ENCODE results near the gene MKNK1. TPM values are rescaled to one million over a fixed set of nuclear protein-coding genes. Genes with fewer than 3 reads are reported as not detected.

MKNK1 gene
- total RNA-seq, 1 experiment from 2014 or later: 18.6 TPM

GRCh38 chr1:46613661-46614603, 9.9 kb upstream of the MKNK1 start:
- Mint-ChIP-seq H3K27ac (peak overlapping the region; percentile 80), H3K9me3 (no peaks in the 10 kb centered on the region), H3K27me3 (ENCODE audit: low read depth) (peaks cover 21% of the 10 kb centered on the region), H3K4me3 (peak overlapping the region; percentile 48), H3K4me1 (peaks cover 57% of the 10 kb centered on the region), H3K36me3 (peaks cover 3% of the 10 kb centered on the region; the same call in 1 of the 2 replicates)
- peak; percentile 65 for TF ChIP-seq ZNF423 (CRISPR knock-in tag; IDR thresholded peaks at IDR 0.05)
- TF ChIP-seq TP53 (CRISPR knock-in tag; IDR thresholded peaks at IDR 0.05): 0 out of 2 replicates have a peak, but pooled peaks have one; percentile 33
- no peak for TF ChIP-seq HMGA2 (CRISPR knock-in tag; IDR thresholded peaks at IDR 0.05)
- no peak for TF ChIP-seq ZNF281 (CRISPR knock-in tag; IDR thresholded peaks at IDR 0.05)
- ATAC-seq (peak; percentile 86), DNase-seq (ENCODE audit: low spot score) (peak; percentile 79)
- CTCF ChIA-PET: interaction anchor here (1.0 to 3.6 kb wide), 9 partner anchors 8 to 565 kb away, joined by 3 to 33 read pairs (median 4); partner anchors contain the start of gene MKNK1
- POLR2A ChIA-PET: interaction anchor here (0.6 to 2.3 kb wide), 3 partner anchors 9 to 106 kb away, joined by 3 to 14 read pairs (median 3); partner anchors contain the start of genes MKNK1 and TEX38

- DNase-seq (ENCODE audit: low spot score): no peak
- peaks cover 16% of the 10 kb centered on the region for H3K27me3 Mint-ChIP-seq (ENCODE audit: low read depth)
- H3K9me3 Mint-ChIP-seq: no peaks in the 10 kb centered on the region
- TF ChIP-seq ZBTB43 (CRISPR knock-in tag; IDR thresholded peaks at IDR 0.05) (no peak), ZNF219 (CRISPR knock-in tag; IDR thresholded peaks at IDR 0.05; ENCODE audit: borderline replicate concordance) (no peak), NFE2L1 (CRISPR knock-in tag; IDR thresholded peaks at IDR 0.05) (no peak), CDX4 (CRISPR knock-in tag; IDR thresholded peaks at IDR 0.05; ENCODE audit: borderline replicate concordance) (no peak), ELF4 (CRISPR knock-in tag; IDR thresholded peaks at IDR 0.05; ENCODE audit: low read depth) (no peak), FOXK1 (CRISPR knock-in tag; IDR thresholded peaks at IDR 0.05) (no peak), GRHL2 (CRISPR knock-in tag; IDR thresholded peaks at IDR 0.05; ENCODE audit: insufficient replicate concordance, severe bottlenecking) (no peak), E2F4 (CRISPR knock-in tag; IDR thresholded peaks at IDR 0.05; ENCODE audit: borderline replicate concordance, low read depth) (no peak), SP1 (CRISPR knock-in tag; conservative IDR thresholded peaks at IDR 0.05) (no peak), NFYB (CRISPR knock-in tag; conservative IDR thresholded peaks at IDR 0.05; ENCODE audit: low read depth) (no peak), NFATC4 (CRISPR knock-in tag; IDR thresholded peaks at IDR 0.05) (no peak), ZNF423 (CRISPR knock-in tag; IDR thresholded peaks at IDR 0.05) (no peak), NR3C1 (CRISPR knock-in tag; conservative IDR thresholded peaks at IDR 0.05; ENCODE audit: low read depth) (no peak), ZNF232 (CRISPR knock-in tag; IDR thresholded peaks at IDR 0.05) (no peak)
- peaks cover 57% of the 10 kb centered on the region for H3K4me1 Mint-ChIP-seq
- peak overlapping the region; percentile 80 for H3K27ac Mint-ChIP-seq
- peak; percentile 14 for ATAC-seq
- peak overlapping the region; percentile 48 for H3K4me3 Mint-ChIP-seq
- CTCF ChIA-PET: interaction anchor here (1.0 to 3.6 kb wide), 9 partner anchors 9 to 566 kb away, joined by 3 to 33 read pairs (median 4); partner anchors contain the start of gene MKNK1
- POLR2A ChIA-PET: interaction anchor here (0.6 to 2.3 kb wide), 2 partner anchors 8 to 106 kb away, joined by 3 to 14 read pairs; partner anchors contain the start of gene MKNK1
- peaks cover 9% of the 10 kb centered on the region; the same call in 1 of the 2 replicates for H3K36me3 Mint-ChIP-seq
Measured at GRCh38 chr1:46612937-46613660, 9.0 kb upstream of the MKNK1 start.
